Subcutaneous adipose tissue (tissue), 4 donors: ENCODE data around the gene SLC27A6. TPM values are rescaled to one million over a fixed set of nuclear protein-coding genes. Genes with fewer than 3 reads are reported as not detected.

Experiments used
- total RNA-seq, 4 donors: library from RNA; depleted of rRNA; stranded (reverse); fragments of >200 nt; gene quantifications; one replicate each; pipeline ENCODE4 v1.1.0, GENCODE V29; 2016
- TF ChIP-seq, protein P1 (sequence below): fragments of 450-650 bp; IDR thresholded peaks from one replicate; pipeline ENCODE4 v1.5.1; 2016; ENCODE audit warnings: low read depth, mild to moderate bottlenecking, control low read depth, antibody characterized with exemption, moderate library complexity

Gene SLC27A6
- total RNA-seq, 4 donors from 2014 or later: 0.44 to 0.51 TPM; not detected in 2

DNA sequence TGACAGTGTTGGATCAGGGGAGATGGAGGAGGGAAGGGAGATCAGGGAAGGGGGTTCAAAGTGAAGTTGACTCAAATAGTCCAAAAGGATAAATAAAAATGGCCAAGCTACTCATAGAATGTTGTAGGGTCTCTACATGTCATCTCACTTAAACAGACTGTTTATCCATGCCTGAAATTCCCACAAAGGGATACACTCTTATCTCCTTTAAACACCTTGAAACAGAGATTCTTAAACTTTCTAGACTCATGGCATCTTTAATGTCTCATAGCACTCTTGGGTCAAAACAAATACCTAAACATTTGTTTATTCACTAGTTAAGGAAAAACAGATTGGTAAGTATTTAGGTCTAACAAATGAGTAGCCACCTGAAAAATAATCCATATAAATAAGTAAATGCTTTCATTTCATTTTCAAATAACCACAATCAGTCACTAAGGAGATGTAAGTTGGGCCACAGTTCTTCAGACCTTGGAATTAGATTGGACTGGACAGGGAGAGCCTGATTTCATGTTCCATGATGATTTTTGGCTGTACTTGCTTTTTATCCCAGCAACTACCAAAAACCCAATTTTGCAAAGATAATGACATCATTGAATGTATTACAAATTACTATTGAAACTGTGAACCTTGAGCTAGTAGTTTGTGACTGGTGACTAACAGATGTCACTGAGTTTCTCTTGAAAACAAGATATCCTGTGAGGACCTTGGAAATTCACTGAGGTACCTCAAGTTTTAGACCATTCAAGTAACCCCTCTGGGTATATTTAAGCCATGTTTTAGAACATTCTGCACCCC, 66.8 kb downstream of the SLC27A6 start:
- TF ChIP-seq, protein P1, sequence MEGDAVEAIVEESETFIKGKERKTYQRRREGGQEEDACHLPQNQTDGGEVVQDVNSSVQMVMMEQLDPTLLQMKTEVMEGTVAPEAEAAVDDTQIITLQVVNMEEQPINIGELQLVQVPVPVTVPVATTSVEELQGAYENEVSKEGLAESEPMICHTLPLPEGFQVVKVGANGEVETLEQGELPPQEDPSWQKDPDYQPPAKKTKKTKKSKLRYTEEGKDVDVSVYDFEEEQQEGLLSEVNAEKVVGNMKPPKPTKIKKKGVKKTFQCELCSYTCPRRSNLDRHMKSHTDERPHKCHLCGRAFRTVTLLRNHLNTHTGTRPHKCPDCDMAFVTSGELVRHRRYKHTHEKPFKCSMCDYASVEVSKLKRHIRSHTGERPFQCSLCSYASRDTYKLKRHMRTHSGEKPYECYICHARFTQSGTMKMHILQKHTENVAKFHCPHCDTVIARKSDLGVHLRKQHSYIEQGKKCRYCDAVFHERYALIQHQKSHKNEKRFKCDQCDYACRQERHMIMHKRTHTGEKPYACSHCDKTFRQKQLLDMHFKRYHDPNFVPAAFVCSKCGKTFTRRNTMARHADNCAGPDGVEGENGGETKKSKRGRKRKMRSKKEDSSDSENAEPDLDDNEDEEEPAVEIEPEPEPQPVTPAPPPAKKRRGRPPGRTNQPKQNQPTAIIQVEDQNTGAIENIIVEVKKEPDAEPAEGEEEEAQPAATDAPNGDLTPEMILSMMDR: no peak

DNA sequence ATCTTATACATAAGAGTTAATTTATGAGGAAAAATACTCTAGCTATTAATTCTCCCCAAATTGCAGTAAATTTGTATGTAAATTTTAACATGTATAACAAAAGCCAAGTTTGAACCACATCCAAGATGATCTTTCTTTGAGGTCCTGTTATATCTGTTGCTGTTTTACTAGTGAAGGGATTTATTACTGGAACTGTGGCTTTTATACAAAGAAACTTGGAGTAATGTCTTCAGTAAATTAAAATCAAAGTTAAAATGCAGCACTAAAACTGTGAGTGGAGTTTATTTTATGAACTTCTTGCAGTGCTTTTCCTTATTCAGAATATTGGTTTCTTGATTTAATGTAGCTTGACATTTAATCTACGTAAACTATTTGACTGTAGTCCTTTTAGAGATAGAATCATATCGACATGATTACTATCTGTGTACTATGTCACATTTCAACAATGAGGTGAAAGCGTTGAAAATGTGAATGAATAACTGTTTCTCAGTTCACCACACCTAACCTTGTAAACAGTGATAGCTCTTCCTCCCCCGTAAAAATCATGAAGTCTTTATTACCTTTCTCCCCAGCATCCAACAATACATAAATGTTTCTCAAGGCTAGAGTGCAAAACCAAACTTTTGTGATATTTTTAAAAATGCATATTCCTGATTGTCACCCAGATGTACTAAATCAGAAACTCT, 76.1 kb downstream of the SLC27A6 start:
- TF ChIP-seq, protein P1: no peak

DNA sequence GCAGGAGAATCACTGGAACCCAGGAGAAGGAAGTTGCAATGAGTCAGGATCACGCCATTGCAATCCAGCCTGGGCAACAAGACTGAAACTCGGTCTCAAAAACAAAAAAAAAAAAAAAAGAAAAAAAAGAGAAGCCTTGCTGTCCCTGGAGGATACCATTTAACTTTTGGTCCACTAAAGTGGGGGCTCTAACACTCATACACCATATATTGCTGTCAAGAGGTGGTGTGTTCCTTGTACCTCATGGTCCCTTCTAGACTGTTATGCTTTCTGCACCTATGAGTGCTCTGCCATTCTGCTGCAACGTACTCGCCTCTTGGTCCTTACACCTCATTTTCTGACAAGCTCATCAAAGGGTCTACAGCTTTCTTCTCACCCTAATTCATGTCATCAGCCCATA, 77.0 kb downstream of the SLC27A6 start:
- TF ChIP-seq, protein P1: no peak

DNA sequence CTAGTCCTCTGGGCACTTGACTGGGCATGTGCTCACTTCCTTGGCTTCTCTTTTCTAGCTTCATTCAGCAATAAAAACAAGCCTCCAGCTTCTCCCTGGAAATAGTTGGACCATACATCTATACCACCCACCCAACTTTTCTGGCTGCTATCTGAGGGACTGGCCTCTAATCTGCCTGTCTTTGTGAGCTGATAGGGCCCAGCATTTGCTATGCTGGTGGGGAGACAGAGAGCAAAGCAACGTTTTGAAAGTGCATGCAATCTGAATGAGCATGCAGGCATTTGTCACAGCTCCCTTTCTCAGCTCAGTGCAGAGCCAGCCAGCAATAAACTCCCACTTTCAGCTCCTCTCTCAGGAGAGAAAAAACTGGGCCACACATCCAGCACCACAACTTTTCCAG, 78.6 kb downstream of the SLC27A6 start:
- TF ChIP-seq, protein P1: no peak

DNA sequence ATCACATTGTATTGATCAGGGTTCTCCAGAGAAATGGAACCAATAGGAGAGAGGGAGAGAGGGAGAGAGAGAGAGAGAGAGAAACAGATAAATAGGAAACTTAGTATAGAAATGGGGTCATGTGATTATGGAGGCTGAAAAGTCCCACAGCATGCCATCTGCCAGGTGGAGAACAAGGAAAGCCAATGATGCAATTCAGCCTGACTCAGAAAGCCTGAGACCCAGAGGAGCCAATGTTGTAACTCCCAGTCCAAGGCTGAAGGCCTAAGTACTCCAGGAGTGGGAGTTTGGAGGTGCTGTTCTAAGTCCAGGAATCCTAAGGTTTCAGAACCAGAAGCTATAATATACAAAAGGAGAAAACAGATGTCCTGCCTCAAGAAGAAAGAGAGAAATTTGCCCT, 80.9 kb downstream of the SLC27A6 start:
- TF ChIP-seq, protein P1: no peak

DNA sequence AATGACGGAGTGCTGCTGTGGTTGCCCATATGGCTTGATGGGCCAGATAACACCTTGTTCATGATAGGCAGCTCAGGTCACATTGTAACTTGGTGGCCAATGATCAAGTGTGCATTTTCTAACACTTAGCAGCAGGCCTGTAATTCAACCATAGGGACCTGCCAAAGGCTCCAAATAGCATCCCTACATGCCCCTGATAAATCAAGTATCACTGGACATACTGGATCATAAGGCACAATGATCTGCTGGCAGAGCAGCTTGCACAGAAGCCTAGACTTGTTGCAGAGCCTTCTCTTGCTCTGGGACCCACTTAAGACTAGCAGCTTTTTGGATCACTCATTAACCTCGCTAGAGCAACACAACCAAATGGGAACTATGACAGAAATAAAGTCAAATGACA, 83.2 kb downstream of the SLC27A6 start:
- TF ChIP-seq, protein P1: no peak

DNA sequence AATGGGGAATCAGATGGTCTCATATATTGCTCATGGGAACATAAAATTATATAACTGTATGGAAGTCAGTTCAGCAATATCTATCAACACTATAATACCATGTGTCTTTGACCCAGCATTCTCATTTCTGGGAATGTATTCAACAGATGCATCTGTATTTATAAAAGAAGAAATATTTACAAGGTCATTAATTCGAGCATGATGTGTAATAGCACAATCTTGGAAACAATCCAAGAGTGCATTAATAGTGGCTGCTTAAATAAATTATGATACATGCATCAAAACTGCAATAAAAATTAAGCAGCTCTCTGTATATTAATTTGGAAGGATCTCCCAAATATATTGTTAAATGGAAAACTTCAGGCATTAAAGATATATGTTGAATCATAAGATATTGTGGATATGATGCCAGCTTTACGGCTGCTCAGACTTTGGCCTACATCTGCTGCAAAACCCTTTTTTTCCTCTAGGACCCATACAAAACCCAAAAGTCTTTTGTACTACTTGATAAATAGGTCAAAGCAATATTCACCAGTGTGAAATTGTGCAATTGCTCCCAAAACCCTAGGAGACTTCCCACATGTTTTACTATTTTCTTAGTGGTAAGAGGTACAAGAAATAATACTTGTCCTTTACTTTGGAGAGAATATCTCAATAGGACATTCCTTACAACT, 84.0 kb downstream of the SLC27A6 start:
- TF ChIP-seq, protein P1: no peak
